GM19324 (cell line): Measurements from ENCODE around the gene TMPRSS9.
"Not testable (repeated sequence)": the region's sequence is repeated elsewhere in the genome, so short reads cannot be mapped to it uniquely, and the experiment has no call there.

Source experiments
- ATAC-seq: cut with Tn5 transposase; IDR thresholded peaks from one replicate; pipeline ENCODE4 v1.9.1; 2021; ENCODE audit warnings: mild to moderate bottlenecking, moderate library complexity; ENCODE audit not compliant: unreplicated experiment, low FRiP score

TMPRSS9 gene

GRCh38 chr19:2454199-2454961, 94.3 kb downstream of the TMPRSS9 start:
- no peak for ATAC-seq

- ATAC-seq, result no peak
Measured at GRCh38 chr19:2454962-2455850, 95.1 kb downstream of the TMPRSS9 start.

- ATAC-seq, result peak; percentile 20
Measured at GRCh38 chr19:2455851-2456570, 95.9 kb downstream of the TMPRSS9 start.

GRCh38 chr19:2457394-2458037, 97.5 kb downstream of the TMPRSS9 start:
- ATAC-seq, result no peak

- no peak for ATAC-seq
Measured at GRCh38 chr19:2458054-2458453, 98.0 kb downstream of the TMPRSS9 start.

GRCh38 chr19:2458776-2459175, 98.7 kb downstream of the TMPRSS9 start:
- not testable (repeated sequence) for ATAC-seq

- ATAC-seq, result no peak
Measured at GRCh38 chr19:2460245-2460644, 100.2 kb downstream of the TMPRSS9 start.

- ATAC-seq, result peak; percentile 51
Measured at GRCh38 chr19:2461751-2462634, 101.9 kb downstream of the TMPRSS9 start.

GRCh38 chr19:2462635-2463421, 102.8 kb downstream of the TMPRSS9 start:
- ATAC-seq, result no peak

- ATAC-seq, result not testable (repeated sequence)
Measured at GRCh38 chr19:2463694-2464093, 103.6 kb downstream of the TMPRSS9 start.

- no peak for ATAC-seq
Measured at GRCh38 chr19:2464389-2464788, 104.3 kb downstream of the TMPRSS9 start.

GRCh38 chr19:2468596-2468995, 108.5 kb downstream of the TMPRSS9 start:
- ATAC-seq, result no peak

GRCh38 chr19:2469102-2469914, 109.2 kb downstream of the TMPRSS9 start:
- no peak for ATAC-seq

GRCh38 chr19:2469915-2470200, 109.8 kb downstream of the TMPRSS9 start:
- not testable (repeated sequence) for ATAC-seq

- peak; percentile 29 for ATAC-seq
Measured at GRCh38 chr19:2474232-2475017, 114.4 kb downstream of the TMPRSS9 start.

- peak; percentile 6 for ATAC-seq
Measured at GRCh38 chr19:2475018-2475701, 115.1 kb downstream of the TMPRSS9 start.
